GM19193 (cell line): ENCODE results near the gene SERGEF.

Experiments
- POLR2A ChIP-seq: IDR thresholded peaks from 4 replicates; pipeline ENCODE4 v1.6.1; 2011; ENCODE audit not compliant: insufficient read depth, insufficient read length; ENCODE audit errors: extremely low read depth

Gene SERGEF

DNA sequence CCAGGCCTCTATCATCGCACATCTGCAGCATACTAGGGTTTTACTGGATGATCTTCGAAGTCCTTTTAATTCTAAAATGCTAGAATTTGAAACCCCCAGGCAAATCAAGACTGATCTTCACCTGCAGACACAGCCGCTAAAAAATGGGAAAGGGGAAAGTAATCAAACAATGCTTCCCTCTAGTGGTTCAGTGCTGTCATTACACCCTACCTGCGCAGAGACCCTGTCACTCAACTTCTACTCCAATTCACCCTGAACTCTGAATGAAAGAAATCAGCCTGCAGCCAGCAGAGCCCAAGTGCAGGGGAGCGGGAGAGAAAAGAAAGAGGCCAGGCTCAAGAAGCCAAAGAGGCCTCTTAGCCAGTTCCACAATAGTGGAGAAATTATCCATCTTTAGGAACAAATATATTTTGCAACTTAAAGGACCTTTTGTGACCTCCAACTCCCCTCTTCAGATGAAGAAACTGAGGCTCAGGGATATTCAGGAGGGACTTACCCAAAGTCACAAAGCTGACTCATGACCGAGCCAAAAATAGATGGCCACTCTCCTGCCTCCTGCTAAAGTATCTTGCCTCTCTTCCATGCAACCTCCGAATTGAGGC lies 33.0 kb downstream of the SERGEF start:
- no peak for TF ChIP-seq POLR2A

DNA sequence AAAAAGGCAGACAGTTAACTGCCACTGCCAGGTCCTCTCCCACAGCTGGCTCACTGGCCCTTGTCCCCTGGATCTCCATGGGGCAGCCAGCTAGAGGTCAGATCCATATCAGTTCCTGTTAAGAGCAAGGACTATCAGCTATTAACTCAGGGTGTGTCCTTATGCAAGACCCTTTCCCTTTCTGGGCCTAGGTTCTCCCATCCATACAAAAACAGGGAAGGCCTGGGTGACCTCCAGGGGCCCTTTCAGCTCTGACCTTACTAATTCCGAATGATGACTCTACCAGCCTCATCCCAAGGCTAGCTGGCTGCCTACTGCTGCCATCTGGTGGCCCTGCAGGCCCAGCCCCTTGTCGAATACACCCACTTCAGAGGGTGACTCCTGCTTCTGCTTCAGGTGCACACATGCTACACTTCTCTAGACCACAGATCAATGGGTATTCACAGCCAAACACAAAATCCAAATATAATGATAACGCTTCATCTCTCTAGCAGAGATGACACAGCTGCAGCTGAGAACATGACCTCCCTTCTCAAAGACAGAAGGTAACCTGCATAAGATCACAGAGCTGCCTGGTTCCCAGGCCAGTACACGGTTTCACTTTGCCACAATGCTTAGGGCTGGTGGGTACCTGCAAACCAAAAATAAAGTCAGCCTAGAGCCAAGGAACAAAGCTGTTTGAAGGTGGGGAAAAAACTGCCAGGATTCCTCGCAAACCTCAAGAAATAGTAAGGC lies 34.1 kb downstream of the SERGEF start:
- no peak for TF ChIP-seq POLR2A

DNA sequence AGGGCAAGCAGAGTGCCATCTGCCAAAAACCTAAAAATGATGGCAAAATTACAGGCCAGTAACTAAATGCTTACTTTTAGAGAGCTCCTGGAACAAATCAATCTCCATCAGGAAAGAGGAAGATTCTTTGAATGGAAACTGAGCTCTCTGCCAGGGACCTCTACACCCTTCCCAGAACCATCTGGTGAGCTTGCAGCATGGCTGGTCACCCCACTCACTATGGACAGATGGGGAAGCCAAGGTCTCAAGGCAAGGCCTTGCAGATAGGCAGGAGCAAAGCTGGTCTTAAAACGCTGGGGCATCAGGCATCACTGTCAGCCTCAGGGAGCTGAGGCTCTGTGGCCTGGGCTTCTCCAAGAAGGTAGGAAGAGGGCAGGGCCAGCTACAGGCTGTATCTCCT lies 36.2 kb downstream of the SERGEF start:
- no peak for TF ChIP-seq POLR2A

DNA sequence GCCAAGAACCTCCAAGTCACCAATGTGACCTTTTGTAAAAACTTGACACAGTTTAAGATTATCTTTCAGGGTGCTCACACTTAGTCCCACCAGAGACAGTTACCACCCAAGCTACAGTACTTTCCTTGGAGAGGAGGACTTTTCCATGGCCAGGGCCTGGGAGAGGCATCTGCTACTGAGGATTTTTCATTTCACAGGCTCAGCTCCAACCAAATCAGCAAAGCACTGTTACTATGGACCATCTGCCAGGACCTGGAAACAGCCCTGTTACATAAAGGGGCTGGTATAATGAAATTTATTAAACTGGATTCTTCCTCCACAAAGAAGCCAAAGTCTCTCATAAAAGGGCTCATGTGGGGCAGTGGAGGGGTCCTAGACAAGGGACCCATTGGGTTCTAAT lies 38.6 kb downstream of the SERGEF start:
- TF ChIP-seq POLR2A: no peak

DNA sequence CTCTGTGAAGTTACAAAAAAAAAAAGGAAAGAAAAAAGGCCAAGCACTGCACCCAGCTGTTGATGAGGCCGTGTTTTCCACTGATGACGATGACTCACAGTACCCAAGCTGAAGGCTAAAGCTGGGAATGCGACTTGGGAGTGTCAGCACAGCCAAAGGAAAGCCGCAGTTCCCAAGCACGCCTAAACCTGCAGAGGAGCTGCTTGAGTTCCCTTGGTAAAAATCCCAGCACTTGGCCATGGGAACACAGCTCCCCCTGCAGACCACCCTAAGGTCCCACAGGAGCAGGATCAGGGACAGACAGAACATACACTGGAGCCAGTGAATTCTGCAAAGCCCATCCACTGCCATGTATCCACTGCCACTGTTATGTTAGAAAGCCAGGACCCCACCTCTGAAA lies 39.9 kb downstream of the SERGEF start:
- no peak for TF ChIP-seq POLR2A

DNA sequence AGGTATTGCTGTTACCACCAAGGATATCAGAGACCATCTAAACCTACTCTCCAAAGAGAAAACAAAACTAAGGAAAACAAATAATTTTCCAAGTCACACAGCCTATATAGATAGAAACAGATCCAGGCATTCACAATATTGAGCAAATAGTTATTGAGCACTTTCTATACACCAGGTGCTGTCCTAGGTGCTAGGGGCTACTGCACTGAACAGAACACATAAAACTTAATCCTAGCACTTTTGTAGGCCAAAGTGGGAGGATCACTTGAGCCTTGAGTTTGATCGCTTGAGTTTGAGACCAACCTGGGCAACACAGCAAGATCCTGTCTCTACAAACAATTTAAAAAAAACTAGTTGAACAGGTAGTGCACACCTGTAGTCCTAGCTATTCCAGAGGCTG lies 44.6 kb downstream of the SERGEF start:
- no peak for TF ChIP-seq POLR2A

DNA sequence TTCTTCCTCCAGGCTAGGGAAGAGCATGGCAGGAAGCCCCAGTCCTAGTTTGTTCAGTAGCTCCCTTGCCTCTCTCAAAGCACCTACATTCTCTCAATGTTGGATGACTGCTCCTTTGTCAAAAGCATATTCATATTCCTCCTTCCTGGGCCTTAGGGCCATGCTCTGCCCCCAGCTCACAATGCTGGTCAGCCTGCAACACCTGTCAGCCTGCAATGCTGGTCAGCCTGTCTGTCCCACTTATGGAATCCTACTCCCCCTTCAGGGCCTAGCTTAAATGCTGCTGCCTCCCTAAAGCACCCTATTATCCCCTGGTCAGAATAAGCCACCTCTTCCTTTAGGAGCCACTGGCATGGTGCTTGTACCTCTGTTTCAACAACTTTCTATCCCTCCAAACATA lies 45.2 kb downstream of the SERGEF start:
- no peak for TF ChIP-seq POLR2A

DNA sequence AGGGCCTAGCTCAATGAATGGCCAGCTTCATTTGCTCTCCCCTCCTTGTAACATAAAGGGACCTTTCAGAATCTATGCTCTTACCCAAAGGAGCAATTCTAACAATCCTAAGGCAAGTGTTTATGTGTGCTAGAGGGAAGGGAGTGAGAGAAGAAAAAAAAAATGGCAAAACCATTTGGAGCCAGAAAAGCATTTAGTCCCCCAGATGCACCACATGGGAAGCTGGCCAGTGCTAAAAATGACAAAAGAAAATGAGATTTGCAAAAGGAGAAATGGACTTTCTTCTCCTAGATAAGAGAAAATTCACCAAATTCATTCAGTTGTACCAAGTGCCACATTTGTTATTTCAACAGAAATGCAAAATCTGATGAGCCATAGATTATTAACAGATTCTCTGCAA lies 52.8 kb downstream of the SERGEF start:
- no peak for TF ChIP-seq POLR2A

DNA sequence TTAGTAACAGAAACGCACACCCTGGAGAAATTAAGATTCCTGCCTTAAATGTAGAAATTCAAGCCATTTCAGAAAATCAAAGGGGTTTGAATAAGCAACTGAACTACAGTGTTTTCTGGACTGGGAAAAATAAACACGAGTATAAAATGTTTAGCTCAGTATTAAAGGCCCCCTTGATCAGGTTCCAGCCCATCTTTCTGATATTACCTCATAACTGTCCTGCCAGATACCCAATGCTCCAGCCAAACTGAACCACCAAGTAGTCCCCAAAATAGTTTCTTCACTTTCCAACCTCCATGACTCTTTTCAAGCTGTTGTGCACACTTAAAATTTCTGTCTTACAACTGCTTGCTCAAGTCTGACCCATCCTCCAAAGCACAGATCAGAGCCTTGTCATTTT lies 54.4 kb downstream of the SERGEF start:
- TF ChIP-seq POLR2A: no peak

DNA sequence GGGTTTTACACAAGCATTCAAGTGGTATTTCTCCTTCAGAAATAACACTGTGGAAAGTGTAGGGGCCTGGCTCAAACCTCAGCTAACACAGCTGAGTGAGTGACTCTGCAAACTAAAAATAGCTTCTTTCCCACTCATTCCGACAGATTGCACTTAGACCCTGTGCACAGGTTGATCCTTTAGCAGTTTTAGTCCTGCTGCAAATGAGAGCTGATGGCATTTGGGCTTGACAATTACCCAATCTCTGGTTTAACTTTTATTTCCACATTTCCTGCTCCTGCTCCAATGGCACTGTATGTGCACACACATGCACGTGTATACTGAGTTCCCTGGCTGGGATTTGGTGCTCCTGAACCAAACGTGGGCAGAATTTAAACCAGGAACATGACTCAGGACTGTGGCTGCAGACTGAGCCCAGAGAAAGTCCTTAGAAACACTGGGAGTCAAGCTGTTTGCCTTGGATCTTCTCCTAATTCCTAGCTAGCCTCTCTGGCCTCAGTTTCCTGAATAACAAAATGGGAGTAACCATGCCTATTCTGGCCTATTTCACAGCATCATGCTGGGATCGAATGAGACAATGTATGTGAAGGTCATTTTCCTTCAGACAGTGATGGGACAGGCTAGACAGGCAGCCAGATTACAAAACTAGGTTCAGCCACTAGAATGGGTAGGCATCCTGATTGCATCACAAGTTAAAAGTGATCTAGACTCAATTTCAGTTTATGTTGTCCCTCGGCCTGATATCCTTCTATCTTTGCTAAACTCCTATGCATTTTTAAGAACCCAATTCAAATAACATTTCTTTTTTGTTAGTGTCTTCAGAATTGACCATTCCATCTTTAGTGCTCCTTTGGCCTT lies 58.2 kb downstream of the SERGEF start:
- TF ChIP-seq POLR2A: no peak

DNA sequence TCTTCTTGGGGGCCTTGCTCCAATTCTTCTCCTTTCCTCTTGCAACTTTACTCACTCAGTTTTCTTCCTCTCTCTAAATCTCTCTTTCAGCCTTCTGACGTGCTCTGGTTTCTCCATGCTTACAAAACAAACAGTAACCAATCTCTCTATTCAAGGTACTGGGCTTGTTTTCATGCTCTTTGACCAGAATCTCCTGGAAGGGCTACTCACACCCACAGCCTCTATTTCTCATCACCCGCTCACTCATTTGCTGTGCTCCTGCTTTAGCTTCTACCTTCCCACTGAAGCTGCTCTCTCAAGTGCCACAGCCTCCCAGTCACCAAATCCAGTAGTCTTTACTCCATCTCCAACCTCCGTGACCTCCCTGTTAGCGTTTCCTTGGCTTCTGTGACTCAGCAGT lies 60.4 kb downstream of the SERGEF start:
- TF ChIP-seq POLR2A: no peak

DNA sequence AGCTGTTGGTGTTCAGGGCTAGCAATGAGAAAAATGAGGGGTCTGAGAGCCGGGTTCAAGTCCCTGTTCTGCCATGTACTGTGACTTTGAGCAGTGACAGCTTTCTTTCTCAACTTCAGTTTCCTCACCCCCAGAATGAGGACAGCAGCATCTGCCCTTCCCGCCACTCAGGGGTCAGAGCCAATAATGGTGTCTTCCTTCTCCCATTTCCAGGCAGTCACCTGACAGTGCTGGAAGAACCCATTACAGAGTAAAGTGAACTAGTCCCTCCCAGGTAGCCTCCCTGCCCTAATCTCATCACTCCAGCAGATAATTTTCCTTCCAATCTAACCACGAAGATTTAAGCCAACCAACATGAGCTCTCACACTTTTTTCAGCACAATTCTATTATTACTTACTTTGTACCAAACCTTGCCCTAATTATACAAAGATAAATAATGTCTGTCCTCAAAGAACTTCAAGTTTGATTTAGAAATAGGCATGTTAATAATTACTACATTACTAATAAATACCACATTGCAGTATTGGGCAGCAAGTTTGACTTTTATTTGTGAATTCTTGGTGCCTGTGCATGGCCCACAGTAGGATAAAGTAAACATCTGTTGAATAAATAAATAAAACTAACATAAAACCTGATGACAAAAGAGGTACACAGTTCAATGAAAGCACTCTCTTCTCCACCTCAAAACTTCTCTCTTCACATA lies 61.0 kb downstream of the SERGEF start:
- TF ChIP-seq POLR2A: no peak

DNA sequence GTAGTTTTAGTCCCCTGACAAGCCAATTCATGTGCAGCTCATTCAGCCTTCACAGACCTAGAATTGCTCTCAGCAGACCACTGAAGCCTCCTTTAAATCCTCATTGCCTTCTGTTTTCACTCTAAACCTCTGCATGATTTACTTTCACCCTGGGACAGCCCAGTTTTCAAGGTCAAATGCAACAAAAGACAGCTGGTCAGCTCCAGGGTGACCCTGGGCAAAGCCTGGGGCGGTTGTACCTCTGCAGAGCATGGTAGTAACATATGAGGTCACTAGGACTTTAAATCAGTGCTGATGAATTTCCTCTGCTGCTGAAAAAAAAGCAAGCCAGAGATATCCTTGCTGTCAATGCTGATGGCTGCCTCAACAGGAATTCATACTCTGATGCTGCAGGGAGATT lies 62.2 kb downstream of the SERGEF start:
- TF ChIP-seq POLR2A: no peak

DNA sequence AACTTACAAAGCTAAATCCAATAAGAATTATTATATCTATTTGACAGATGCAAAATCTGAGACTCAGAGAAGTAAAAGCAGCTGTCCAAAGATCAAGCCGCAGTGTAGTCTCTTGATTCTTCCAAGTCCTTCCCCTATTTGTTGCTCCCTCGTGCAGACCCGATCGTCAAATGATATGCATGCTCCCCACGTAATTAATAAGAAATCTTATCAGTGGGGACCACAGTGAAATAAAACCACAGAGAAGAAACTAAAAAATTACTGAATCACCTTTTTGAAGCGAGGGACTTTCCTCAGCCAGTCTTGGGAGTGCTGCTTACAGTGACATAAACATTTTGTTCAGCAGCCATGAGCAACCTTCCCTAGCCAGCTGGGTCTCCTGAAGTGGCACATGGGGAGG lies 64.6 kb downstream of the SERGEF start:
- TF ChIP-seq POLR2A: no peak

DNA sequence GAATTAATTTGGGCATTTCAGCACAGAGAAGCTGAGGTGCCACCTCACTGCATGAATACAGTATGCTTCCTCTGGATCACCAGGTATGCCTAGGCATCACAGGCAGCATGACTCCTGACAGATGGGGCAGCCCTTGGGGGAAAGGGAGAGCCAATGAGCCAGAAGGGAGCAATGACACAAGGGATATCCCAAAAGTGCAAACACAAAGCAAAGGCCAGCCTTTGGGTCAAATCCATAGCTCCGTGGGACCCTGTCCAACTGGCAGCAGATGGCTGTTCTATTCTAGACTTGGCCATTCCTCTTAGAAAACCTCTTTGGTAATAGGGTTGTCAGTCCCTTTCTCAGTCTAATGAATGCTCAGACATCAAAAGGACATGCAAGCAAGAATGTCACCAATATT lies 73.3 kb downstream of the SERGEF start:
- no peak for TF ChIP-seq POLR2A
